ENCODE data around the gene MIER2.

GRCh38 chr19:328025-328505 lies 16.5 kb downstream of the MIER2 start:
- no peak for TF ChIP-seq CTCF (IDR thresholded peaks at IDR 0.05)
- TF ChIP-seq POLR2A (IDR thresholded peaks at IDR 0.05): no peak

Measured in body of pancreas (tissue), 4 donors.